Ovary (tissue), 9 donors: ENCODE results near the gene DPP3. TPM values are rescaled to one million over a fixed set of nuclear protein-coding genes. Genes with fewer than 3 reads are reported as not detected.

Experiments used
- DNase-seq, 5 donors: peaks; one replicate each; pipeline ENCODE4 v3.0.0-alpha.2; 2019 to 2020
- H3K27ac ChIP-seq, 2 donors: fragments of 200-600 bp; one replicate each; pipeline versions ENCODE4 v1.5.1 to v1.8.0; 2019 to 2022
- H3K27me3 ChIP-seq: fragments of 200-600 bp; one replicate; pipeline ENCODE4 v1.8.0; 2022
- H3K36me3 ChIP-seq: fragments of 200-600 bp; sonication (generic); one replicate; pipeline ENCODE4 v1.5.1; 2019
- H3K4me1 ChIP-seq: one replicate; pipeline ENCODE4 v1.8.1; 2013; ENCODE audit warnings: mild to moderate bottlenecking, moderate library complexity; ENCODE audit not compliant: insufficient read depth
- H3K4me3 ChIP-seq: fragments of 200-600 bp; sonication (generic); one replicate; pipeline ENCODE4 v1.5.1; 2017
- H3K9me3 ChIP-seq, 2 donors: fragments of 200-600 bp in 1 of 2; sonication (generic) in 1 of 2; one replicate each; pipeline versions ENCODE4 v1.5.1 to v1.8.1; 2013 to 2019; ENCODE audit warnings: mild to moderate bottlenecking in 1 of 2, moderate library complexity in 1 of 2
- CTCF ChIP-seq, 3 donors: fragments of 450-650 bp in 2 of 3; fragments of 200-600 bp in 1 of 3; IDR thresholded peaks; one replicate each; pipeline versions ENCODE4 v1.5.1 to v1.8.0; 2016 to 2022; ENCODE audit warnings: antibody characterized with exemption in 3 of 3, mild to moderate bottlenecking in 1 of 3
- EP300 ChIP-seq: sonication (generic); formaldehyde crosslinking; IDR thresholded peaks from one replicate; pipeline ENCODE4 v1.6.1; 2017; ENCODE audit warnings: antibody characterized with exemption
- POLR2A ChIP-seq: fragments of 450-650 bp; IDR thresholded peaks from one replicate; pipeline ENCODE4 v1.6.1; 2017; ENCODE audit warnings: antibody characterized with exemption, mild to moderate bottlenecking, moderate library complexity
- WGBS, 3 donors: extraction: QIAGEN DNeasy Blood & Tissue Kit in 1 of 3; methylation state at CpG; one replicate each; pipeline versions ENCODE4 v1.1.5 to v1.1.7; 2013 to 2017; 5-methylcytosine and 5-hydroxymethylcytosine counted together
- intact Hi-C, 4 donors: fragments of 100-400 bp; cut with DNase I; formaldehyde crosslinking; loops; one replicate each; pipeline versions ENCODE4 v1.11.0 to v1.15.1; 2022 to 2023
- polyA plus RNA-seq, 2 donors: library from polyadenylated mRNA; stranded (reverse); fragments of 200-250 nt in 1 of 2; fragments of 350-450 nt in 1 of 2; fragmentation: Illumina TruSeq in 1 of 2; extraction: RNeasy Lipid Tissue Mini Kit (QIAGEN cat#74804) in 1 of 2; gene quantifications; one replicate each; pipeline ENCODE4 v1.2.3, GENCODE V29; 2013 to 2014
- total RNA-seq, 7 donors: library from RNA; depleted of rRNA in 2 of 7; stranded (reverse); fragments of >200 nt in 2 of 7; fragmentation: NEBNext Ultra II Directional in 3 of 7; extraction: Animal tissue kit (Norgen Biotek cat#: 25700) in 3 of 7; gene quantifications; one replicate each; pipeline versions ENCODE4 v1.1.0 to v1.2.4, GENCODE V29; 2016 to 2023
- donor health status: DM: no; HTN: no; CAD: no; lungs with moderate emphysema.
- donor health status: DM: no; HTN: no; CAD: no.
- donor health status: Bipolar disorder and iron deficiency.
- donor health status: DM: yes; HTN: yes; CAD: no.
- donor health status: DM: no; HTN: no; CAD: no.
- donor health status: DM: yes; HTN: yes; CAD: no.

The DPP3 gene
- total and polyA plus RNA-seq, 9 donors = 6.5 to 19.3 (median 11.5) TPM

GRCh38 chr11:66464916-66465315 lies 15.3 kb upstream of the DPP3 start:
- DNase-seq = no peak
- no peaks in the 10 kb centered on the region for H3K27me3 ChIP-seq
- no peaks in the 10 kb centered on the region for H3K4me1 ChIP-seq
- no peak for TF ChIP-seq EP300
- TF ChIP-seq CTCF (IDR thresholded peaks at IDR 0.05) = no peak
- no peak for TF ChIP-seq POLR2A
- H3K9me3 ChIP-seq = no peaks in the 10 kb centered on the region
- intact Hi-C loops = no loop called here
- 75 to 93% (median 85%) methylated on average over 1 of the region's 1 CpG for WGBS, 3 donors
- no peak overlapping the region for H3K4me3 ChIP-seq
- no peaks in the 10 kb centered on the region for H3K36me3 ChIP-seq
- H3K27ac ChIP-seq = no peak overlapping the region

- Histone ChIP-seq H3K4me3 (peak overlapping the region; percentile 70), H3K27ac (peak overlapping the region in 1 of 2 donors; percentile 74)
Measured at GRCh38 chr11:66465373-66466224, 14.6 kb upstream of the DPP3 start.

GRCh38 chr11:66466225-66467033 lies 13.8 kb upstream of the DPP3 start, which contains the start of gene PELI3:
Gene PELI3 (plus strand): TSS chr11:66466905. CDS start chr11:66468129, 1,224 bp downstream.
- WGBS, 3 donors = 0 to 1% (median 0%) methylated on average over 40 to 63 of the region's 63 CpGs
- intact Hi-C loops = no loop called here

More at GRCh38 chr11:66465373-66466224, 14.6 kb upstream of the DPP3 start:
- Histone ChIP-seq H3K9me3 (no peaks in the 10 kb centered on the region), H3K4me1 (no peaks in the 10 kb centered on the region), H3K27me3 (no peaks in the 10 kb centered on the region), H3K36me3 (no peaks in the 10 kb centered on the region)
- TF ChIP-seq CTCF (IDR thresholded peaks at IDR 0.05) = no peak
- no peak for TF ChIP-seq POLR2A
- TF ChIP-seq EP300 = no peak
- no peak for DNase-seq
- 35 to 41% (median 37%) methylated on average over 19 of the region's 19 CpGs for WGBS, 3 donors
- intact Hi-C loops = no loop called here

GRCh38 chr11:66467034-66467659 lies 13.1 kb upstream of the DPP3 start:
- no peak for TF ChIP-seq POLR2A
- TF ChIP-seq EP300 = no peak
- TF ChIP-seq CTCF (IDR thresholded peaks at IDR 0.05) = peak in 2 of 3 donors; percentile 41 to 64
- 1% methylated on average over 40 to 72 of the region's 72 CpGs for WGBS, 3 donors
- Histone ChIP-seq H3K36me3 (no peaks in the 10 kb centered on the region), H3K4me3 (peak overlapping the region; percentile 70), H3K27me3 (no peaks in the 10 kb centered on the region), H3K27ac (peak overlapping the region in 1 of 2 donors; percentile 39), H3K4me1 (no peaks in the 10 kb centered on the region), H3K9me3 (no peaks in the 10 kb centered on the region)
- intact Hi-C loops = no loop called here
- DNase-seq = peak in 1 of 5 donors; percentile 49

More at GRCh38 chr11:66466225-66467033, 13.8 kb upstream of the DPP3 start, which contains the start of gene PELI3:
- no peaks in the 10 kb centered on the region for H3K4me1 ChIP-seq
- H3K27ac ChIP-seq = peak within 1 kb of the TSS; percentile 59 to 74
- TF ChIP-seq EP300 = no peak
- TF ChIP-seq POLR2A = peak; percentile 65
- H3K4me3 ChIP-seq = peak within 1 kb of the TSS; percentile 70
- H3K27me3 ChIP-seq = no peaks in the 10 kb centered on the region
- no peaks in the 10 kb centered on the region for H3K36me3 ChIP-seq
- peak; percentile 95 to 99 (median 98) for DNase-seq
- H3K9me3 ChIP-seq = no peaks in the 10 kb centered on the region
